HG03103 (cell line): ENCODE results near the gene VSIR.

Experiments used
- ATAC-seq: cut with Tn5 transposase; IDR thresholded peaks from one replicate; pipeline ENCODE4 v1.9.1; 2021; ENCODE audit warnings: low read depth; ENCODE audit not compliant: unreplicated experiment

Gene VSIR

GRCh38 chr10:71700731-71701368 lies 72.5 kb downstream of the VSIR start:
- ATAC-seq = no peak

- no peak for ATAC-seq
Measured at GRCh38 chr10:71698737-71699136, 74.6 kb downstream of the VSIR start.

- no peak for ATAC-seq
Measured at GRCh38 chr10:71697938-71698709, 75.2 kb downstream of the VSIR start.
